GM19043 (cell line): ENCODE data around the gene OR10H2.
"Not testable (repeated sequence)": the region's sequence is repeated elsewhere in the genome, so short reads cannot be mapped to it uniquely, and the experiment has no call there.

ENCODE experiments used
- ATAC-seq: cut with Tn5 transposase; IDR thresholded peaks from one replicate; pipeline ENCODE4 v1.9.1; 2021; ENCODE audit warnings: low read depth; ENCODE audit not compliant: unreplicated experiment

OR10H2 gene

DNA sequence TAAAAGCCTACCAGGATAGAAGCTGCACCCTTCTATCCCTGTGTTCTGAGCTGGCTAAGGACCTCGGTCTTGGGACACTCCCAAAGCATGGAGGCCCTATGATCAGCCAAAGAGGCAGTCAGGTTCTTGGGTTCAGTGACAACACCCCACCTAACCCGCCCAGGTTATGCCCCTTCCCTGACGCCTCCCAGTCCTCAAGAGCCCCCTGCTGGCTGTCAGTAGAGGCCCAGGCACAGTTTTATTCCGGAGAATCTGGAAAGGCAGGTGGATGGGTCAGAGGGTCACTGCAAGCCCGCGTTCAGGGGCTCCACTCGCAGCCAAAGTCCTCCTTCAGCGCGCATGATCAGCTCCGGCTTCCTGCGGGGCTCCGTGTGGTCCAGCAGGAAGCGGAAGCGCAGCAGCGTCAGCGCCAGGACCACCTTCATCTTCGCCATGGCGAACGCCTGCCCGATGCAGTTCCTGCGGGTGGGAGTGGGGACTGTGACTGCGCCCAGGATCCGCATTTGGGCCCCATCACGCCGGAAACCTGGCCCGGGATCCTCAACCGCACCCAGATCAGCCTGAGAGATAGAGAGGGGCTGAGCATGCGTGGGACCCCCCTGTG is 32.2 kb downstream of the OR10H2 start:
- ATAC-seq = no peak

DNA sequence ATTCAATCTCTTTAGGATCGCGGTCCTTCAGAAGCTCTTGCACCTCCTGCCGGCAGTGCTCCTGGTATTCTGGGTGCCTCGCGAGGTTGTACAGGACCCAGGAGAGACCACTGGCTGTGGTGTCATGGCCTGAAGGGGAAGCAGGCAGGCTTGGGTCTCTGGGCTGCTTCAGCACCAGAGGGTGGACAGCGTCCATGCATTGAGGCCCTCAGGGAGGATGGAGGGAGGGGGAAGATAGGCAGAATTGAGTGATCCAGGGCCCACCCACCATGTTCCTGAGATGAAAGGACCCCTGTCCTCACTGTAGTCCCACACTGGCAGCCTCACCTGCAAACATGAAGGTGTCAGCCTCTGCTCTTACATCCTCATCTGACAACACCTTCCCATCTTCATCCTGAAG is 41.8 kb downstream of the OR10H2 start:
- ATAC-seq = no peak

DNA sequence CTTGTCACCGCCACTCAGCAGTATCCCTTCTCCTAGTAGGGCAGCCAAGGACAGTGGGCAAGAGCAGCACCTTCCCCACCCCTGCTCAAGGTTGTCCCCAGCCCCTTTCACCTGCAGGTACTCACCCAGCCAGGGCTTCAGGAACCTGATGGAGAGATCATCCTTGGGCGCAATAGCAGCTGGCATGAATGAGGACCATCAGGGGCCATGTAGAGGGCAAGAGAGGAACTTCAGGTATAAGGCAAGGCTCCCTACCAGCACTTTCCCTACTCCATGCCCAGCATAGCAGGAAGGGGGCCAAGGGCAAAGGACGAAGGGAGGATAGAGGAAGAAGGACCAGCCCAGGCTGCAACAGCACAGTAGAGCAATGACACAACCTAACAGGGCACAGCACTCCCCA is 46.3 kb downstream of the OR10H2 start:
- not testable (repeated sequence) for ATAC-seq

DNA sequence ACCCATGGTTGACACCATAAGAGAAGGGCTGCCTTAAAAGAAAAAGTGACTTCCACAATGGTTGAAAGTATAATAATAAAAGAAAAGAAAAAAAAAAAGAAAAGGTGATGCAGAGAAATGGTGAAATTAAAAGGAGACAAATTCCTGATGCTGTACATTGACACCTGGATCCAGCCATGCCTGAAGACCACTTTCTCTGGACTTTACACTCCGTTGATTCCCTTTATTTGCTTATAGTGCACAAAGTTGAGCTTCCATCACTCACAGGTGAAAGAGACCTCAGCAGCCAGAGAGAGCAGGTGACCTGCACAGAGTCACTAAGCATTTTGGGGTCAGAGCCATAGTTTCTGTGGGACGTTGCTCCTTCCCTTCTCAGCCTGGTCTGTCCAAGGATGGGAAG is 47.4 kb downstream of the OR10H2 start:
- ATAC-seq = no peak

DNA sequence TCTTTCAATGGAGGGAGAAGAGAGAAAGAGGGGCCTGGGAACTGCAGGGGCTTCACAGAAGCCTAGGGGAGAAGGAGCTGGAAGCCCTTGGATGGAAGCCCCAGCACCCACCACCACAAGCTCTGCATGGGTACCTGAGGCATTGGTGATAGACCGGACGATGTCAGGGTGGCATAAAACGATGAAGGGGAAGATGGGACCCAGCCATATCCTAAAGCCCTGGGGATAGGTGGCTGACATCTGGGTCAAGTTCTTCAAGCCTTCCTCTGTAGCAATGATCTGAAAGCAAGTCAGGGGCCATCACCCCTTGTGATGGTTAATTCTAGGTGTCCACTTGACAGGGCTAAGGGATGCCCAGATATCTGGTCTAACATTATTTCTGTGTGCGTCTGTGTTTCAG is 48.4 kb downstream of the OR10H2 start:
- ATAC-seq = no peak

- ATAC-seq = no peak
These were observed 49.5 kb downstream of the OR10H2 start for GRCh38 chr19:15776991-15777970.
